GM19372 (cell line): ENCODE data around the gene MED14.
"Not testable (repeated sequence)": the region's sequence is repeated elsewhere in the genome, so short reads cannot be mapped to it uniquely, and the experiment has no call there.

Source experiments
- ATAC-seq: cut with Tn5 transposase; IDR thresholded peaks from one replicate; pipeline ENCODE4 v1.9.1; 2021; ENCODE audit warnings: mild to moderate bottlenecking, low read depth, moderate library complexity; ENCODE audit not compliant: unreplicated experiment

The MED14 gene

DNA sequence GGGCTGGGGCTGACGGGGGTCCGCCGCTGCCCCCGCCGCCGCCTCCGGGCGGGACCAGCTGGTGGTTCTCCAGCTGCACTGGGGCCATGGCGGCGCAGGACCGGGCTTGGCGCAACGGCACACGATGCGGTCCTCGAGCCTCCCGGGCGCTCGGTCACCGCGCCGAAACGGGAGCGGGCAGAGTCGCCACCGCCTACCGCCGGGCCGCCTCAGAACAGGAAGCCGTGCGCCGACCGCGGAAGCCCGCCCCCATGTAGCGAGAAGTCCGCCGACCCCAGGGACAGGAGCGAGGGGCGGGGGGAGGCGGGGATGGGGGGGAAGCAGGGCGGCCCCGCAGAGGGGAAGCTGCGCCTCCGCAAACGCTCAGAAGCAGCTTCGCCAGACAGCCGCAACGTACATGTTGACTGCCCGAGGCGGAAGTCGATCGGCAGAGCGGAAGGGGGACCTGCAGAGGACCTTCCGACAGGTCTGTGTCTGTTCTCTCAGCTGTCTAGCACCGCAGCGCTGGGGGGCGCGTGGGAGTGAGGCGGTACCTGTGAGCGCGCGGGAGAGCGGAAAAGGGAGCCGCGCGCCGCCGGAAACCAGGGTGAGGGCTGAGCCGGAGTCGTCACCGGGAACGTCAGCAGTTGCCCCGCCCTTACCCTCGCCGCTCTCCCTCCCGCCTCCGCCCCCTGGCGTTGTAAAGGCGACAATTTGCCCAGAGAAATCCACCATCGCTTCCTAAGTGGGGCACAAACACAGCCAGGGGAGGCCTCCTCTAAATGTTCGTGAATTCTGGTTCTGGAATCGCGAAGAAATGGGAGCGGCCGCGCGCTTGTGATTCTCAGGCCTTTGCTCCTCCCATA lies at the start of gene MED14:
Gene MED14 (minus strand): TSS at position 218 of the 845 bp plus-strand sequence. CDS start 130 bp downstream, at position 88.
- peak; percentile 86 for ATAC-seq

DNA sequence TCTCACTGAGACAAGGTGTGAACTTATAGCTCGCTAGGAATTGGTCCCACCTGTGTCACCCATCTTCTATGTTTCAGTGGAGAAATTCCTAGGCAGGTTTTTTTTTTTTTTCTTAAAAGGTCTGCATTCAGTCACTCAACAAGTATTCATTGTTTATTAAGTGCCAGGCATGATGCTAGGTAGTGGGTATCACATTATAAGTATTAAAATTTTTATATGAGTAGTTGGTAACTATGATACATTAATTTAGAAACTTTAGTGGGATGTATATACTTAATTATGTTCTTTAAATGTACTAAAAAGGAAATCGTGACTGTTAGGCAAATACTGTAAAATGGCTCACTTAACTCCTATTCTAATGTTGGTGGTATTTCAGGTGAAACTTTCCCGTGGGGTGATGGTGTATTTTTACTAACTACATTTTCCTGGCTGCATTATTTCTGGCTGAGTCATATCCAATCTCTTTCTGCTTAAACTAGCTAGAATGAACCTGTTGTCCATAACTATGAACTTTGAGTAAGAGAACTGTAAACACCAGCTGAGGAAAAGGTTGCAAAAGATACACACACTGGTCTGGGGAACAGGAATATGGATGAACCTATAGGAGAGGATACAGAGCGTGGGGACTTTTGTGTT lies 49.3 kb upstream of the MED14 start:
- ATAC-seq: no peak

DNA sequence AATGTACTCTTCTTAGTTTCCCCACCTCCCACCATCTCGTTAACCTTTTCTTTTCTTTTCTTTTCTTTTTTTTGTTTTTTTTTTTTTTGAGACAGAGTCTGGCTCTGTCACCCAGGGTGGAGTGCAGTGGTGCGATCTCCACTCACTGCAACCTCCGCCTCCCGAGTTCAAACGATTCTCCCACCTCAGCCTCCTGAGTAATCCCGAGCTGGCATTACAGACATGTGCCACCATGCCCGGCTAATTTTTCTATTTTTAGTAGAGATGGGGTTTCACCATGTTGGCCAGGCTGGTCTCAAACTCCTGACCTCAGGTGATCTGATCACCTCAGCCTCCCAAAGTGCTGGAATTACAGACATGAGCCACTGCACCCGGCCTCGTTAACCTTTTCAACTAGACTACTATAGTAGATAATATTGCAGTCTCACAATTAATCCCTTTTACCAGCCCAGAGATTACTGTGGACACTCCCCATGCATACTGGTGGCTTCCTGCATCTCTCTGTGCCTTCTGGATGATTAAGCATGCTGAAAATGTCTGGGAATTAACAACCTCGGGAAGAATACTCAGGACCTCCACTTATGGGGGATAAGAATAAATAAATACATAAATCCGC lies 47.4 kb upstream of the MED14 start:
- ATAC-seq: not testable (repeated sequence)

DNA sequence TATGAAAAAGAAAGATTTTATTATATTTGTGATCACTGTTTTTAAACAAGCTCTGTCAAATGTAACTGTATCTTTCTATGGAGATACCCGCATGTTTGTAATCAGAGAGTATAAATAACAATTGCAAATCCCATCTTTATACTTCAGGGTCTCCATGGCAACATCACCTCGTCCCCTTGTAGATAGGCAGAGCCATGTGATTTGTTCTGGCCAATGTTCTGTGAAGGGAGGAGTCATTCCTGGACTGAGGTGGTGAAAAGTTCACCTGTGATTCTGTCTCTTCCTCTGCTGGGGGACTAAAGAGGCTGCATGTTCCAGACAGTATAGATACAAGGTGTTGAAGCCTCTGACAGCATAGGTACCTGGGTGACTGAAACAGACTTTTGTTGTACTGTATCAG lies 45.6 kb upstream of the MED14 start:
- no peak for ATAC-seq

DNA sequence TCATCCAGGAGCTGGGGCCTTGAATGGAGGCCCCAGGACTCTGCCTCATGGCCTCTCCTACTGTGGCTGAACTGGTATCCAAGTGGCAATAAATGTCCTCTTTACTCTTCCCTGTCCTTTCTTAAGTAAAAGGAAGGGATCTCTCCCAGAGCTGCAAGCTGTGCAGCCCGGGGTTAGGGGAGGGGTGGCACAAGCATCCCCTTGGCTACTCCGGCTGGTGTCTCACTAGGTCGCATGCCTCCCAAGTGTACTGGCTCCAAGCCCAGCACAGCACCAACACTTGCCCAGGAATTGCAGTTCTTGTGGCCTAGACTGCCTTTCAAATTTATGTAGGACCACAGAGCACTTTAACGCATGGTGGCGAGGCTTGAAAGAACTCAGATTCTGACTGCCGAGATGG lies 44.7 kb upstream of the MED14 start:
- ATAC-seq: no peak

DNA sequence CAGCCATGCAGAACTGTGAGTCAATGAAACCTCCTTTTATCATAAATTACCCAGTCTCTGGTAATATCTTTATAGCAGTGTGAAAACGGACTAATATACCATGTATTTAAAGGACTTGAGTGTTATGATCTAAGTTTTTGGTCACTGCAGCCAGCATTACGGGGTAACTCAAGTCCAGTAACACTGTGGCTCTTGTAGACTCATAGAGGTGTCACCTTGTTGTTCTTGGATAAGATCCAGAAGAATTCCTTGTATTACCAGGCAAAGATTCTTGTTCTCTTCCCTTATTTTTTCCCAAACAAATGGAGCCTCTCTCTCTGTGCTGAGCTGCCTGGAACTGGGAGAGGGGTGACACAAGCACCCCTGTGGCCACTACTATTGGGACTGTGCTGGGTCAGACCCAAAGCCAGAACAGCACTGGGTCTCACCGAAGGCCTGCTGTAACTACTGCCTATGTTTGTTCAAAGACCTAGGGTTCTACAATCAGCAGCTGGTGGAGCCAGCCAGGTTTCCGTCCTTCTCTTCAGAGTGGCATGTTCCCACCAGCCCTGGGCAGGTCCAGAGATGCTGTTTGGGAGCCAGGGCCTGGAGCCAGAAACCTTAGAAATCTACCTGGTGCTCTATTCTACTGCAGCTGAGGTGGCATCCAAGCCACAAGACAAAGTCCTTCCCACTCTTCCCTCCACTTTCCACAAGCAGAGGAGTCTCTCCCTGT lies 43.7 kb upstream of the MED14 start:
- no peak for ATAC-seq

DNA sequence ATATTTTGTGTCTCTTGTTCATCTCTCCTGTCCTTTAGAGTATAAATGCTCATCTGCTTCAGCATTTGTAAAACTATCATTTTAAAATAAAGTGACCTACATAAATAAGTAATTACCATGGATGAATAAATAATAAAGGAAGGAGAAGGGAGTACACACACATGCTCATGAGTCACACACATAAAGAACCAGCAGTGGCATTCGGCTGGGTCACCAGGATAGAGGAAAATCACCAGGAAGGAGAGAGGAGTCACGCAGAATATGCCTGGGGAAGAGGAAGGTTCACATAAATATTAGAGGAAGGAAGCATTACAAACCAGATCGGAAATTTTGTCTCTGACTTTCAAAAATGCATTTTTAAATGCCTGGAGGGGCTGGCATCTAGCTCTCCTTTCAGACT lies 38.5 kb upstream of the MED14 start:
- ATAC-seq: no peak

DNA sequence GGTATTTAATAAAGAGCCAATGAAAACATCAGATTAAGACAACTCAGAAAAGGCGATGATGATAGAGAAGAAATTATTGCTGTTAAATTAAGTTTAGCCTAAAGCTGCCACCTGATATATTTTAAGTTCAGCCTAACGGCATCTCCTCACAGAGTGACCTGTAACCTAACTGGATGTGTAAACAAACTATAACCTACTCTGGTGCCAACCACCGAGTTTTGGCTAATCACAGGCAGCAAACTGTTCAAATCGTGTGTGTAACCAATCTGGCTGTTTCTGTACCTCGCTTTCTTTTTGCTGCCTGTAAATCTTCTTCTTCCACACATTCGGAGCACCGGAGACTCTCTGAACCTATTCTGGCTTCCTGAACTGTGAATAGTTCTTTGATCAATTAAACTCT lies 37.8 kb upstream of the MED14 start:
- no peak for ATAC-seq

DNA sequence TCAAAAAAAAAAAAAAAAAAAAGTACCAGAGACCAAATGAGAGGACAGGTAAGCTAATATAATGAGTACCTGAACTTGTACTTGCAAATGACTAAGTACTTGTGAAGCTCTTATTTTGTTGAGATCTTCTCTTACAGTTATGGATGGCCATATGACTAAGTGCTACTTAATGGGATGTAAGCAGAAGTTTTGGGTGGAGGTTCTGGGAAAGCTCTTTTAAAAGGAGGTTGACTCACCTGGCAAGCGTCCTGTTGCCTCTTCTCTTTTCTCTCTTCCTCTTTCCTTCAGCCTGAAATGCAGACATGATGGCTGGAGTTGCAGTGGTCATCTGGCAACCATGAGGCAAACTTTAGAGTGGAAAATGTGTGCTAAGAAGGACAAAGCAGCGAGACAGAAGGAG lies 36.9 kb upstream of the MED14 start:
- ATAC-seq: no peak

DNA sequence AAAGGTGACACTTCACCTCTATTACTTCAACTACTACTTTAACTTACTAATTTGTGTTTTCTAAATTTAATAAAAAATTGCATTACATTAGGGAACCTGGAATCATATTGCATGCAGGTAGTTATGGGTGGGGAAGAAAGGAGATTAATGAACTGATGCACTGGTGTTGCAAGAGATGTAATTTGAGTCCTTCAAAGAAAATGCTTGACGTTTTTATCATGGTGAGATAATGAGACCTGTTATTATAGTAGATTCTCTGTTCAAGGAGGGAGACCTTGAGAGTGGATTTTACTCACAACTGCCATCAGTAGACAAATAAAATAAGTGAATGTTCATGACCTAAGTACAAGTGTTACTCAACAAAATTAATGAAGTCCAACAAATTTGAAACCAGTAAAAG lies 26.4 kb upstream of the MED14 start:
- no peak for ATAC-seq

DNA sequence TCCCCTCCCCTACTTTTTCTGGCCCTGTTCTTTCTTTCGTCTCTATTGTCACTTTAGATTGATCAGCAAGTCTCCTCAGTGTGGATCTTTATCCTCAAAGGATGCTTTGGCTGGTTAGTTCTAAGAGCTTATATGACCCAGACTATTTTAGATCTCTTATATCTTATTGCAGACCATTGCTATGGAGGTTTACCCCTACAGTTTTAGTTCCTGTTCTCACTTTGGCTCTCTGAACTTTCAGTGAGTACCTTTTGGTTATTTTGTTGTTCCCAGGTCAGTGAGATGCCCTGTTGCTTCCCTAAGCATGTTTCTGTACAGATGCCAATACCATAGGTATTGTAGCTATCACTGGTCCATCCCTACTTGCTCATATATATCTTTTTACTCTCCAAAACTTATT lies 24.0 kb upstream of the MED14 start:
- ATAC-seq: no peak

DNA sequence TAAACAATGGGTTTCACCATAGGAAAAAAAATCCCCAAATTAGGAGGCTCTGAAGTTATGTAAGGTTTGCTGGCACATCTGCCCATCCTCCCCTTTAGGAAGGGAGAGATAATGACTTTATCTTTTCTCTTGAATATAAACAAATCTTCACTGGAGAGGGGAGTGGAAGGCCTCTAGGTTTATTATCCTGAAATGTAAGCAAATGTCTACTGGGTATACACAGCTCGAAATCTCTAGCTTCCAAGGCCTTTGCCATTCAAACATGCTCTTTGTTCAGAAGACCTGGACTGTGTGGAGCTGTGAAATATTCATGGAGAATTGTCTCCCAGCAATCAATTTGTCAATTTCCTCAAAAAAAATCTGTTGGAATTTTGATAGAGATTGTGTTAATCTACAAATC lies 21.7 kb upstream of the MED14 start:
- no peak for ATAC-seq

DNA sequence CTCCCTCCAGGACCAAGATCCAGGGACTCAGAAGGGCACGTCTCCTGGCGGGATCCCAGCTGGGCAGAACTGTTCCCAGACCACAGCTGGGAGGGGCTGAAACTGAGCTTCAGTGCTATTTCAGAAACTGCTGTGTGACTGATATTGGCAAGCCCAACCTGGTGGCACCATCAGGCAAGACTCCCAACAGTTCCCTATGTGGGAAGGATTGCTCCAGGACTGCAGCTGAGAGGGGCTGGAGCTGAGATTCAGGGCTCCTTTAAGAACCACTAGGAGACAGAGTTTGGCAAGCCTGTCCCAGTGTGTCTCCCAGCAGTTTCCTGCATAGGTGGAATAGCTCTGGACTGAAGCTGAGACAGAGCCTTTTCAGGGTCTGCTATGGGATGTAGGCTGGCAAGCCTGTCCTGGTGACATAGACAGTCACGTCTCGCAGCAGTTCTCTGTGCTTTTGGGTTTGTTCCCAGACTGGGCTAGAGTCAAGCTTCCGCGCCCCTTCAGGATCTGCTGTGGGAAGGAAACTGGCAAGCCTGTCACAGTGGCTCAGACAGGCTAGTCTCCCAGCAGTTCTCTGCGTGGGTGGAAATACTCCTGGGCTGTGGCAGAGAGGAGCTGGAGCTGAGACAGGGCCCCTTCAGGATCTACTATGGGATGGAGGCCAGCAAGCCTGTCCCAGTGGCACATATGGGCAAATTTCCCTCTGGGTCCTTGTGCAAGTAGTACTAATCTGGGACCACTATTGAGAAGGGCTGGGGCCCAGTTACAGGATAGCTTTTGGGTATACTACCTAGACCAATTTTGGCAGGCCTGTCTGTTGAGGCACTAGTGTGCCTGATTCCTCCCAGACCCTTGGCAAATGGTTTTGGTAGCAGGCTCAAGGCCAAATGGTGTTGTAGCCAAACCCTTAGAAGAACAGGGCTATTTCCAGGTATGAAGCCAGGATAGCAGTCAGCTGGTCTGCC lies 20.2 kb upstream of the MED14 start:
- ATAC-seq: no peak

DNA sequence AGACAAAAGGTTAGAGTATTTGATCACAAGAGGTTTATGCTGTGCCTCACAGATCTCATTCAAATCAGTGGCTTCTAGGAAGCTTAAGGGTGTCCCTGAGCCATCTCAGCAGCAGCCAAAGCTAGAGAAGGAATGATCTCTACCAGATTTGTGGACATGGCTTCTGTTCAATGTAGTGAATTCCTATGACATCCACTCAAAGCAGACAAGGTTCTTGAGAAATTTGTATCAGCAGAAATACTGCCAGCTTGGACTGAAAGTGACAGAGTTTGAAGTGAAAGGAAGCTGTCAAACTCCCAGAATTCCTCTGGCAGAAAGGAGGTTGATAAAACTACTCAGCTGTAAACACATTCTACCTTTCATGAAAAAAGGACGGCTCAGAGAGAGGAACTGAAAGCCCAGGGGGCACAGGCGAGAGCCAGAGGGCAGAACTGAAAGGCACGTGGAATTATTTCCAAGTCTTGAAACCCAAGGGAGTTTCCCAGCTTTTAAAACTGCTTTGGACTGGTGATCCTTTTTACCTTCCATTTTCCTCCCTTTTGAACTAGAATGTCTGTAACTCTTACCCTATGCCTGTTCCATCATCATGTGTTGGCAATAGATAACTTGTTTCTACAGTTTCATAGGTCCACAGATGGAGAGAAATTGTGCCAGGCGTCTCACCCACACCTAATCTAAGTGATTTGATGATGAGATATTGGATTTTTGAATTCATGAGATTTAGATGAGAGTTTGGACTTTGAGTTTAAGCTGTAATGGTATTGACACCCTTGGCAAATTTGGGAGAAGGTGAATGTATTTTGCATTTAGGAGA lies 14.5 kb upstream of the MED14 start:
- no peak for ATAC-seq

DNA sequence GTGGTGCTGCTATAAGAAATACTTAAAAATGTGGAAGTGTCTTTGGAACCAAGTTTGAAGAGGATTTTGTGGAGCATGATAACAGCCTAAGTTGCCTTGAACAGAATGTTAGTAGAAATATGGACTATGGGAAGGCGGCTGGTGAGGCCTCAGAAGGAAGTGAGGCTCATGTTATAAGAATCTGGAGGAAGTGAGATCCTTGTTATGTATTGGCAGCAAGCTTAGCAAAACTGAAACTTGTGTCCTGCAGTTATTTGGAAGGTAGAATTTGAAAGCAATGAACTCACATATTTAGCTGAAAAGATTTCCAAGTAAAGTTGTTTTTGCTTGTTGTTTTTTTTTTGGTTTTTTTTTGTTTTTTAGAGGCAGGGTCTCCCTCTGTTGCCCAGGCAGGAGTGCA lies 13.6 kb upstream of the MED14 start:
- ATAC-seq: no peak

DNA sequence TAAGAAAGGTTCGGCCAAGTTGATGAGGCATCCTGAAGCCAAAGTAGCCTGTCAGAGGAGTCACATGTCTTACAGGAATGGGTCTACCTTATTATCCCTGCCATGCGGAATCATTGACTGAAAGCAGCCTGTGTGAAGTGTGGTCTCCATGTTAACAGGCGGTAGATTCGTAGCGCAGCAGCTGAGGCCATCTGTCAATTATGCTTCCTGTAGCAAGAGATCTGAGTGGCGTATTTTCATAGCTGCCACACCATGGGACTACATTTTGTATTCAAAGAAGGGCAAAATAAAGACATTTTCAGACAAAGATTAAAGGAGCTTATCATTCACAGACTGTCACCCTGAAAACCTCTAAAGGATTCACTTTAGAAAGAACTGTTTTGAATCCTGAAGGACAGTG lies 11.2 kb upstream of the MED14 start:
- ATAC-seq: no peak

DNA sequence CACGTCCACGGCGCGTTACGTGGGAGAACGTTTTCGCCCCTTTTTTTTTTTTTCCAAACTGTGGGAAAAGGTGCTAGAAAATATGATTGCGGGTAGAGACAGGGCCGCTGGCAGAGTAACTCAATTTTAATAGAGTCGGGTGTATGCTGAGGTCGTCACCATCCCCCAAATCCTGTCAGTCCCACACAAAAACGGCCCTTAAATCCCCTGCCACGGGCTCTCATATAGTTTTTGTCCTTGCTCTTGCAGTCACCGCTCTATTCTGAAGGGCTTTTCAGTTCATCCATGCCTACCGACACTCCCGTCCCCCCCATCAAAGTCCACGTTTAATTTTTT lies 796 bp upstream of the MED14 start:
- ATAC-seq: no peak

DNA sequence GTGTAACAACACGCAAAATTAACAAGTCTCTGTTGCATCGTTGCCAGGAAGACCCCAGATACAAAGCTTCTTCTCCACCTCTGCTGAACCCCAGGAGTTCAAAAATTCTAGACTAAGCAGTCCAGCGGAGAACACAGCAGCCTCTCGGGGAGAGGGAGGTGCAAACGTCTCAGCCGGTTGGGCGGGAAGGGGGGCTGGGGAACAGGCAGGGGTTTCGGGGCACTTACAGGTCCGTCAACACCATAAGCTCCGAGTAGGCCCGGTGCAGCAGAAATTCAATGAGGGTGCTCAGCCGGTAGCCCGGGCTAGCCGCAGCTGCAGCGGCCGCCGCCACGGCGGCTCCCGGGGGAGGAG lies 394 bp downstream of the MED14 start:
- ATAC-seq: no peak

DNA sequence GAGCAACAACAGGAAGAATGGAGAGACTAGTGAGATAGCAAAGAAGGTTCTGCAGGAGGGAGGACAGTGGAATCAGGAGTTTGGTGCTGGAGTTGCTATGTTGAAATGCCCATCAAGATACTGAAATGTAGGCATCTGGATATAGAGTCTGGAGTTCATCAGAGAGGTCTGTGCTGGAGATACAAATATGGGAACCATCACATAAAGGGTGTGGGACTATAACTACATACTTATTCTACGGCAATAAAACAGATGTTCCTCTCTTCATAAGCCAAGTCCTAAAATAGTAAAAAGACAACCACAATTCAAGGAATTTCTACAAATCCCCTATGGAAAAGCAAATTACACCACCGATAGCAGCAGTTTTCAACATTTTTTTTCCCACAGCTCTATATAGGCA lies 1.6 kb downstream of the MED14 start:
- no peak for ATAC-seq
